ENCODE results near the gene ZNF121.

ZNF121 gene

DNA sequence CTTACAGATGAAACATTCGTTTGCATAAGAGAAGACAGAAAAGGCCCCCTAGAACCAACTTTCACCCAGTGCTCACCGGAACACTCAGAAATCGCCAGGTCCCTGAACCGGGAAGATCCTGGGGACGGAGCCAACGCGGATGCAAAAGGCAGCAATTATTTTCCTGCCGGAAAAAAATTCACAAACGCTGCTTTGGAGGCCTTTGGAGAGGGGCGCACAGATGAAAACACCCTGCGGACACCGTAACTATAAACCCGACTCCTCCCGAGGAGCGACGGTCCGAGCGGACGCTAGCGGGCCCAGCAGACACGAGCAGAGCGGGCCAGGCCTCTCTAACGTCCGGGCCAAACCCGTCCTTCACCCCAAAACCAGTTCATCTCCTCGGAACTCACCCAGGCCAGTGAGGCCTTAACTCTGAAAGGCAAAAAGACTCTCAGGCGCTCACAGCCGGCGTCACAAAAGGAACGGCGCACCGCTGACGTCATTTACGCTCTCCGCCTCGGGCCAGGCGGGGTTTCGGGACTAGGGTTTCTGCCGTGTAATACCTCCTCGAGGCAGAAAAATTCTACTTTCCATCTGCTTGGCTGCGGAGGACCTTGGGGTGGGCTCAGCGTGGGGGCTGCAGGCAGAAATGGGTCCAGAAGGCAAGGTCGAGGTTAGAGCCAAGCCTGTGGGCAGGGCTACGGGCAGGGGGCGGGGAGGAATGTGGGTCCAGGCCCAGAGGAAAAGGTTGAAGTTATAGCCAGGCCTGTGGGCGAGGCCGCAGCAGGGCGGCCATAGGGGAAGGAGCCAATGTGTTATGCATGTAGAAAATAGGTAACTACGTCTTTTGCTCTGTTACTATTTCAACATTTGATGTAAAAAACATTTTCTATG is 45.9 kb downstream of the ZNF121 start, which contains the start of gene ZNF426:
ZNF426 (minus strand) TSS at position 463 of the 876 bp plus-strand sequence. CDS start 2,413 bp downstream, outside the sequence.
- DNase-seq (ENCODE audit: low read depth in 2 of 2), result peak; percentile 79 to 80

DNA sequence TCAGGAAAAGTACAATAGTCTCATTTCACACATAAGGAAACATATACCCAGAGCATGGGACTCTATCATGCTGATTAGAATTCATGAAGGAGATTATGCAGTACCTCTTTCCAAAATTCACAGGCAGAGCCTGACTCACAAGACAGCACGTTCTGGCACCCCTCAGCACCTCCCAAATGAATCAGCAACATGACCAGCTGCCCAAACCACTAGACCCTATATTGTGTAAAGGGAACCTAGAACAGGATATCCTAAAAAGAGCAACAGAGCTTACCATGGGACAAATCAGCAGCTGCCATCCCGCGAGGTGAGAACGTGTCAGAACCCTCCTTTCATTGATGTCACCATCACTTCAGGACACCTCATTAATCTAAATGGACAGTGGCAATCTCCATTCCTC is 48.4 kb downstream of the ZNF121 start:
- no peak for DNase-seq (ENCODE audit: low read depth in 2 of 2)

DNA sequence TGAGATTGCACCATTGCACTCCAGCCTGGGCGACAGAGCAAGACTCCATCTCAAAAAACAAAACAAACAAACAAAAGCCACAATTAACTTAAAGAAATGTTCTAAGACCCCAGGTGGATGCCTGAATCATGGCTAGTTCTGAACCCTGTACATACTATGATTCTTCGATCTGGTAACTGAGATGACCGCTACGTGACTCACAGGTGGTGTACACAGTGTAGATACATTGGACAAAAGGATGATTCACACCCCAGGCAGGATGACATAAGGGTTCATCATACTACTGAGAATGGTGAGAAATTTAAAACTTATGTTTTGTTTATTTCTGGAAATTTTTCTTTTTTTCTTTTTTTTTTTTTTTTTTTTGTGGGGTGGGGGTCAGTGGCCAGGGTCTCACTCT is 52.4 kb downstream of the ZNF121 start:
- no peak for DNase-seq (ENCODE audit: low read depth in 2 of 2)

DNA sequence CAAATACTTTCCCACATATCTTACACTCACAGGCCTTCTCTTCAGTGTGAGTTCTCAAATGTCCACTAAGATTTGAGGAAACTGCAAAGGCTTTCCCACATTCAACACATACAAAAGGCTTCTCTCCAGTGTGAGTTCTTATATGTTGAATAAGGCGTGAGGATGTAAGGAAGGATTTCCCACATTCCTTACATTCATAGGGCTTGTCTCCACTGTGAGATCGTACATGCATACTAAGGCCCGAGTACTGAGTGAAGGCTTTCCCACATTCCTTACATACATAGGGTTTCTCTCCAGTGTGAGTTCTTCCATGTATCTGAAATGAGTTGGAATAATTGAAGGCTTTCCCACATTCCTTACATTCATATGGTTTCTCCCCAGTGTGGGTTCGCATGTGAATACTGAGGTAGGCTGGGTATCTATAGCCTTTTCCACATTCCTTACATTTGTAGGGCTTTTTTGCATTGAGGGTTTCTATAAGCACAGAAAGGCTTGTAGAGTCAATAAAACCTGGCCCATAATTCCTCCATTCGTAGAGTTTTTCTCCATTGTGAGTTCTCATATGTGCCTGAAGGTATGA is 55.5 kb downstream of the ZNF121 start:
- no peak for DNase-seq (ENCODE audit: low read depth in 2 of 2)

DNA sequence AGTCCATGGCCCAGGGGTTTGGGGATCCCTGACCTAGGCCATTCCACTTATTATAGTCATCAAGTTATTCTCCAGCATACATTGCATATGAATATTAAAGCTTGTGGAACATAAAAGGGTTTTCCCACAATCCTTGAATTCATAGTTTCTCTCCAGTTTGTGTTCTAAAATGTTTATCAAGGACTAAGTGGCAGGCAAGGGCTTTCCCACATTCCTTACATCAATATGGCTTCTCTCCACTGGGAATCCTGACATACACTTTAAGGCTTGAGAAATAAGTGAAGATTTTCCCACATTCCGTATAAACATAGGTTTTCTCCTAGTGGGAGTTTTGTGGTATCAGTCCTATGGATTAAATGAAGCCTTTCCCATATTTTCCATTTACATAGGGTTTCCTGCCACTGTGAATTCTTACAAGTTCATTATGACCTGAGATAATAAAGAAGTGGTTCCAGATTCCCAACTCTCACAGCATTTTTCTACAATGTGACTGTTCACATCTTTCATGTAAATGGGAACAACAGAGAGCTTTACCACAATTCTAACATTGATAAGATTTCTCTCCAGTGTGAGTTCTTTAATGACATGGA is 60.3 kb downstream of the ZNF121 start:
- DNase-seq (ENCODE audit: low read depth in 2 of 2), result no peak
